ENCODE data around the gene ABL1. TPM values are rescaled to one million over a fixed set of nuclear protein-coding genes. Genes with fewer than 3 reads are reported as not detected.

Gene ABL1
- total and polyA plus RNA-seq, 3 experiments from 2014 or later, result 16.3 to 39.3 (median 38.8) TPM

DNA sequence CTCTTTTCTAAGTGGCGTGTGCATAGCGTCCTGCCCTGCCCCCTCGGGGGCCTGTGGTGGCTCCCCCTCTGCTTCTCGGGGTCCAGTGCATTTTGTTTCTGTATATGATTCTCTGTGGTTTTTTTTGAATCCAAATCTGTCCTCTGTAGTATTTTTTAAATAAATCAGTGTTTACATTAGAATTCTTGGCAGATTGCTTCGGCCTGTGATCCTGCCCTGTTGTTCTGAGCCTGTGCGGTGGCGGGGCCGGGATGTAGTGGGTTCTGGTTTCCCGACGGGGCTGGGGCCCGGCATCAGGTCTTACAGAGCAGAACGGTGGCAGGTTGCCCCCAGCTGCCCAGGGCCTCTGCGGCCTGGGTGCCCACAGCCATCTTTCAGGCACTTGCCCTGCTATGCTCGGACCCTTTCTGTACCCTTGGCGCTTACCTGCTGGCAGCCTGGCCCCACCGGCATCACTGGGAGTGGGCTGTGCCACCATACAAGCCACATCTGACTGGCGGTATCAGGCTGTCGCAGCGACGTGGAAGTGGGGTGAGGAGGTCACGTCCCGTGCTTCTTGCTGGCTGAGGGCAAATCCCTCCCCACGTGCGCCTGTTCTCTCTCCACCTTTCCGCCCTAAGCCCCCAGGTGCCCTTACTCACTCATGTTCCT lies 52.6 kb downstream of the ABL1 start:
- ChIA-PET POLR2A (no interaction called here), CTCF (no interaction called here)
- no peaks in the 10 kb centered on the region for H3K27me3 ChIP-seq (ENCODE audit: insufficient read depth, low read length, poor library complexity, severe bottlenecking)
- Mint-ChIP-seq H3K36me3 (peaks cover 0 to 79% (median 10%) of the 10 kb centered on the region in 3 donors), H3K9me3 (no peaks in the 10 kb centered on the region), H3K4me3 (no peak overlapping the region), H3K4me1 (no peaks in the 10 kb centered on the region), H3K27me3 (no peaks in the 10 kb centered on the region), H3K27ac (peak overlapping the region in 1 of 8 donors; percentile 94)
- peaks cover 17% of the 10 kb centered on the region for H3K36me3 ChIP-seq (ENCODE audit: insufficient read depth, low read length)
- DNase-seq, result no peak
- no peaks in the 10 kb centered on the region for H3K9me3 ChIP-seq (ENCODE audit: low read length)
- H3K27ac ChIP-seq (ENCODE audit: low read depth, low read length), result no peak overlapping the region
- H3K4me1 ChIP-seq (ENCODE audit: insufficient read depth, low read length), result no peaks in the 10 kb centered on the region
- H3K4me3 ChIP-seq (ENCODE audit: low read length), result no peak overlapping the region

DNA sequence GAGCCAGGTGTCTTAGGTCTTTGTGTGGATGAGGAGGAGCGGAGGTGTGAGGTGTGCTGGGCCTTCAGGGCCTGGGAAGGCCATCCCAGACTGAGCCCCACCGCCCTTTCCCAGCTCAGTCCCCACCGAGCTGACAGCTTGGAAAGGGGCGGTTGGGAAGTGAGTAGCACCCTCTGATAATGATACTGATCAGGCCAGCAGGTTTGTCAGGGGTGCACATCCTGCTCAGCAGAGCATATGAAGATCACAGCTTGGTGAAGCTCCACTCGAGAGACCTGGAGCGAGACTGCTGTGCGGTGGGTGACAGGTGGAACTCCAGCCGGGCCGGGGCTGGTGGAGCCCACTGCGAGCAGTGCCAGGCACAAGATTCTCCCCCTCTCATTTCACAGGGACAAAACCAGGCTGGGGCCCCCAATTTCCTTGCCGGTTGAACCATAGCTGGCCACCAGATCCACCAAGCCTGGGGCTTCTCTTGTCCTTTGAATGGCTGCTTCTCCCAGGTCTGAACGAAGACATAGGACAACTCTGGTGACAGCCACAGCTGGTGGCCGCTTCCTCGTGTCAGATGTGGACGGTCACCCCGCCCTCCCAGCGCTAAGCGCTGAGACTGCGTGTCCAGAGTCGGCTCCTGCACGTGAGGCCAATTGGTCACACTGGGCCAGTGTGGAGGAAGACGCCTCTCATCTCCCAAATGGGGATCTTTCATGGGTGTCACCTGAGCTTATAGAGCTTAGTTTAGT lies 53.3 kb downstream of the ABL1 start:
- Mint-ChIP-seq H3K36me3 (peaks cover 0 to 80% (median 10%) of the 10 kb centered on the region in 3 donors), H3K27me3 (no peaks in the 10 kb centered on the region), H3K4me1 (no peaks in the 10 kb centered on the region), H3K4me3 (no peak overlapping the region), H3K27ac (no peak overlapping the region), H3K9me3 (no peaks in the 10 kb centered on the region)
- ChIA-PET CTCF (interaction anchor here (1.0 kb wide), 1 partner anchor 158 kb away, joined by 3 read pairs; no protein-coding TSS in a partner anchor), POLR2A (no interaction called here)
- H3K9me3 ChIP-seq (ENCODE audit: low read length), result no peaks in the 10 kb centered on the region
- DNase-seq, result no peak
- H3K36me3 ChIP-seq (ENCODE audit: insufficient read depth, low read length), result peaks cover 17% of the 10 kb centered on the region
- no peak overlapping the region for H3K4me3 ChIP-seq (ENCODE audit: low read length)
- no peaks in the 10 kb centered on the region for H3K4me1 ChIP-seq (ENCODE audit: insufficient read depth, low read length)
- no peaks in the 10 kb centered on the region for H3K27me3 ChIP-seq (ENCODE audit: insufficient read depth, low read length, poor library complexity, severe bottlenecking)
- H3K27ac ChIP-seq (ENCODE audit: low read depth, low read length), result no peak overlapping the region

DNA sequence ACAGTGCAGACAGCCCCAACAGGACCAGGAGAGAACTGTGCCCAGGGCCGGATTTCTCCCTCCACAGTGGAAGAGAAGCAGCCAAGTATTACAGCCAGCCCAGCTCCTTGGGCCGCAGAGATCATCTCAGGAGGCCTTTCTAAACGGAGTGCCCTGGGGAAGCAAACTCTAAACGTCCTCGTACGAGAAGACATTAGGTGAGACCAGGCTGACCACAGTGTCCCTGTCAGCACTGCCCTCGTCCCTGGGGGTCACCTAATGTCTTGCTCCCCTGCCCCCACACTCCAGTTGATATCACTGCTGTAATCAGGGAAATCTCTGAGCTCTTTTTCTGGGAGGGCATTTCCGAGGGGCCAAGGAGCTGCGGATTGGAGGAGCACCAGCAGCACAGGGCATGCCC lies 55.1 kb downstream of the ABL1 start:
- Histone ChIP-seq H3K27ac (ENCODE audit: low read depth, low read length) (no peak overlapping the region), H3K4me3 (ENCODE audit: low read length) (no peak overlapping the region), H3K9me3 (ENCODE audit: low read length) (no peaks in the 10 kb centered on the region), H3K4me1 (ENCODE audit: insufficient read depth, low read length) (no peaks in the 10 kb centered on the region), H3K27me3 (ENCODE audit: insufficient read depth, low read length, poor library complexity, severe bottlenecking) (no peaks in the 10 kb centered on the region), H3K36me3 (ENCODE audit: insufficient read depth, low read length) (peaks cover 17% of the 10 kb centered on the region)
- CTCF ChIA-PET, result no interaction called here
- H3K4me1 Mint-ChIP-seq, result no peaks in the 10 kb centered on the region
- no peak overlapping the region for H3K27ac Mint-ChIP-seq
- peaks cover 0 to 65% (median 5%) of the 10 kb centered on the region in 3 donors for H3K36me3 Mint-ChIP-seq
- DNase-seq, result no peak
- H3K27me3 Mint-ChIP-seq, result no peaks in the 10 kb centered on the region
- POLR2A ChIA-PET, result no interaction called here
- no peak overlapping the region for H3K4me3 Mint-ChIP-seq
- no peaks in the 10 kb centered on the region for H3K9me3 Mint-ChIP-seq

DNA sequence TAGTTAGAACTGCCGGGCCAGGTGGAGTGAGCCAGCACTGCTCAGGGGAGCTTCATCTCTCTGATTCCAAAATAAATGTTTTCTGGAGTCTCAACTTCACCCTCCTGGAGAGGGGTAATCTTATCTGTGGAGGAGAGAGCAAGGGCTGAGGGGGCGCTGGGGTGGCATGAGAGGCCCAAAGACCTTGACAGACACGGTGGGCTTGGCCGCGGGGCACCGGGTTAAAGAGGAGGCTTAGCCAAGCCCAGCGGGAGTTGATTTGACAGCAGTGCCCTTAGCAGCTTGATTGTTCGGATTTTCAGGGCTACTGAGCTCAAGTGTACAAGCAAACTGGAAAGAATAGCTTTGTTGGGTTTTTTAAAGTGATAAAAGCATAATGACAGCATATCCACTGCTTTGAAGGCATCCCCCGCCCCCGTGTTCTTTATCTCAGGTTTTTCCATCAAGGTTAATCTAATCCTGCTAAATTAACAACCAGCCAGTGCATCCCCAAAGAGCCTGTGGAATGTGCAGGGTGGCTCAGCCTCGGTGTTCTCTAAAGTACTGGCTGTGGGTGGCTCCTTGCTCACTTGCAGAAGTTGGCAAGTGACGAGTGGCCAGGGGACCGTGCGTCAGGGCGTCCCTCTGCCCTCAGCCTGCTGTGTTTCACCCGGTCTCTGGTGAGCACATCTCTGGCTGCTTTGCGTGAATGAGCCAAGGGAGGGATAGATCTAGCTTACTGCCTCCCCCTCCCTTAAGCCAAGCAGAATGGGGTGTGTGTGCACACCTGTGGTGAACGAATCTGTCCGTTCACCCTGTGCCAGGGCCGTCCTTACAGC lies 56.0 kb downstream of the ABL1 start:
- DNase-seq, result no peak
- Histone ChIP-seq H3K4me3 (ENCODE audit: low read length) (no peak overlapping the region), H3K36me3 (ENCODE audit: insufficient read depth, low read length) (peaks cover 9% of the 10 kb centered on the region), H3K27me3 (ENCODE audit: insufficient read depth, low read length, poor library complexity, severe bottlenecking) (no peaks in the 10 kb centered on the region), H3K4me1 (ENCODE audit: insufficient read depth, low read length) (no peaks in the 10 kb centered on the region), H3K27ac (ENCODE audit: low read depth, low read length) (no peak overlapping the region), H3K9me3 (ENCODE audit: low read length) (no peaks in the 10 kb centered on the region)
- H3K27me3 Mint-ChIP-seq, result no peaks in the 10 kb centered on the region
- H3K4me3 Mint-ChIP-seq, result no peak overlapping the region
- ChIA-PET CTCF (no interaction called here), POLR2A (no interaction called here)
- H3K4me1 Mint-ChIP-seq, result no peaks in the 10 kb centered on the region
- H3K36me3 Mint-ChIP-seq, result peaks cover 0 to 55% (median 5%) of the 10 kb centered on the region in 3 donors
- H3K27ac Mint-ChIP-seq, result peak overlapping the region in 1 of 8 donors; percentile 88
- no peaks in the 10 kb centered on the region for H3K9me3 Mint-ChIP-seq

DNA sequence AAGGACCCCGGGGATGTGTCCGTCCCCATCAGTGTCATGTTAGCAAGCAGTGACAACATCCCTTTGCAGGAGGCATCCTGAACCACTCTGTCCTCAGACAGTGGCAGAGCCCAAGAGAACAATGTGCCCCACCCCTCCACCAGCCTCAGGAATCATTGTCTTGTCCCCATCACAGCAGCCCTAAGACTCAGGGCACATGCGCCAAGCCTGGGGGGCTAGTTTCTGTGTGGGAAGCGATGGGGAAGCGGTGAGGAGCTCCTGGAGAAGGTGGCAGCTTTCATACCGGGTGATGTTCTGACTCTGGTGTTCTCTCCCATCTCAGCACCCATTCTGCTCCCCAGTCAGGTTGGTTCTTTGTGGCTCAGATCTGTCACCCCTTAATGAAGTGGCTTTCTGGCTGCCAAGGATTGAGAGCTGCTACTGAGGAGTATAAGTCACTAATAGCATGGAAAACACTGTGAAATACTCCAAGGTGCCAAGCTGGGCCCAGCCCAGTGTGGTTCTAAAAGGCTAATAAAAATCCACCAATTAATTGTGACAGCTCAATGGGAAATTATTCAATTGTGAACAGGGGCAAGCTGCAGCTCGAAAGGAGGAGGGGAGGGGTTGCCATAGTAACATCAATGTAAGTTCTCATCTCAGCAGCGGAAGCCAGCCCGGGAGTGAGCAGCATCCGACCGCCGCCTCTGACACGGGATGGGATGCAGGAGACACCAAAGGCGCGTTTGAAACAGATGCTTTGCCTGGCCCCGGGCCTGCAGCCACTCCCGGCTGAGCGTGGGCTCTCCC lies 56.8 kb downstream of the ABL1 start:
- Mint-ChIP-seq H3K36me3 (peaks cover 0 to 47% (median 5%) of the 10 kb centered on the region in 3 donors), H3K27me3 (no peaks in the 10 kb centered on the region), H3K4me3 (no peak overlapping the region), H3K4me1 (no peaks in the 10 kb centered on the region), H3K27ac (no peak overlapping the region), H3K9me3 (no peaks in the 10 kb centered on the region)
- Histone ChIP-seq H3K9me3 (ENCODE audit: low read length) (no peaks in the 10 kb centered on the region), H3K27ac (ENCODE audit: low read depth, low read length) (no peak overlapping the region), H3K27me3 (ENCODE audit: insufficient read depth, low read length, poor library complexity, severe bottlenecking) (no peaks in the 10 kb centered on the region), H3K36me3 (ENCODE audit: insufficient read depth, low read length) (peaks cover 9% of the 10 kb centered on the region), H3K4me3 (ENCODE audit: low read length) (no peak overlapping the region), H3K4me1 (ENCODE audit: insufficient read depth, low read length) (no peaks in the 10 kb centered on the region)
- DNase-seq, result no peak
- POLR2A ChIA-PET, result no interaction called here
- CTCF ChIA-PET, result no interaction called here

DNA sequence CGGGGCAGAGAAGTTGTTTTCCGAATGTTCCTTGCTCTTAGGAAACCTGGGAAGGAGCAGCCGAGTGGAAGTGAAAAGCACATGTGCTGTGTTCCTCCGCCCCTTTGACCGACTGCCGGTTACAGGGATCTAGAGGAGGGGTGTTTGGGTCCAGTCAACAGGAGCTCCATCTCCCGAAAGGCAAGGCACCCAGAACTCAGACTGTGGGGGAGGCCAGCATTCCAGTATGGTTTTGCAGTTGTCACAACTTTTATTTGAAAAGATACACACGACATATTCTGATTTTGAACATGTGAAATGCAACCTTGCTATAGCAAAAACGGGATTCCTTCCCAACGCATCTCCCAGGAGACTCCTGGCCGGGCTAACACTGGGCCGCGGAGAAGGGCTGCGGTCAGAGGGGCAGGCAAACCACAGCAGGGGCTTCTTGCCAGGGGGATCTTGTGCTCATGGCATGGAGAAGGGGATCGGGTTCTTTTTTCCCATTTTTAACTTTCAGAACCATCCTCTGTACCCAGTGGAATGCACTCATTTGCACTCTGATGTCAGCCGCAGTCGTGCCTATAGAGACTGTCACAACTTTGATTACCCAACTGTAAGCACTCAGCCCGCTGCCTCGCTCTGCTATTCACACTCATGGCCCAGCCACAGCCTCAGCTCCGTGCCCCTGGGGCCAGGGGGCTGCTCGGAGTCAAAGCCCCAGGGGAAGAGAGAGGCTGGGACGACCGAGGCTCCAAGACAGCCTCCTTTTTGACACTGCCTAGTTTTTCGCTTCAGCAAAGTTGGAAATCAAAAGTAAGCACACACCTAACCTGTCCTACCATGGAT lies 57.6 kb downstream of the ABL1 start:
- CTCF ChIA-PET, result no interaction called here

DNA sequence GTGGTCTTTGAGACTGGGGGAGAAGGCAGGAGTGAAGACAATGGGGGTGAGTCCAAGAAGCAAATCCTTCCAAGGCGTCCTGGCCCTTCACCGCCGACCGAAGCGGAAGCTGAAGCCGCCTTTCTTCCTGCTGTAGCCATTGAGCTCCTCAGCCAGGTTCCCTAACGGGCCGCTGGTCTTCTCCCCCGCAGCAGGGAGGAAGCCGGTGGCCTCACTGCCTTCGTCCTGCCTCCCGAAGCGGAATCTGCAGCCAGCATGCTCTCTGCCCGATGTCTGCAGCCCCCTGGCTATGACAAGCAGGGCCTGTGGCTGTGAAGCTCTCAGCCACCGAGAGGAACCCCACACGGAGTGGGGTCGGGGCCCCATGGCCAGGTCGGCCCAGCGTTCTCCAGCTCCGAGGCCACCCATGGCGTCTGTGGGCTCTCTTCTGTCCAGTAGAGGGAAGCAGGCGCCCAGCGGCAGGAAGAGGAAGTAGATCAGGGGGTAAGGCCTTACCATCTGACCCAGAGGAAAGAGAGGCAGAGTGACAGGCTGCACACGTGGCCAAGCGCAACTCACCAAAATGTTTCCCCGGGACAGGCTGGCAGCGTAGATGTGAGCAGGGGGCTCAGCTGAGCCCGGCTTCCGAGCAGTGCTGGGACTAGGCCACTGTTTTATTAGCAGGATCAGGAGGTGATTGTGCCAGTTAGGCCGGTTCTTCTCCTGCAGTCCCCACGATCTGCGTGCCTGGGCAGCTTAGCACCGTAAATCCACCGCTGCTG lies 58.5 kb downstream of the ABL1 start:
- Mint-ChIP-seq H3K36me3 (peaks cover 0 to 31% (median 0%) of the 10 kb centered on the region in 3 donors), H3K27me3 (no peaks in the 10 kb centered on the region), H3K4me1 (no peaks in the 10 kb centered on the region), H3K27ac (peak overlapping the region in 3 of 8 donors; percentile 34 to 52 (median 35)), H3K9me3 (no peaks in the 10 kb centered on the region), H3K4me3 (no peak overlapping the region)
- POLR2A ChIA-PET, result no interaction called here
- H3K27ac ChIP-seq (ENCODE audit: low read depth, low read length), result no peak overlapping the region
- DNase-seq, result no peak
- CTCF ChIA-PET, result no interaction called here
- no peaks in the 10 kb centered on the region for H3K27me3 ChIP-seq (ENCODE audit: insufficient read depth, low read length, poor library complexity, severe bottlenecking)
- H3K4me1 ChIP-seq (ENCODE audit: insufficient read depth, low read length), result no peaks in the 10 kb centered on the region
- no peak overlapping the region for H3K4me3 ChIP-seq (ENCODE audit: low read length)
- H3K9me3 ChIP-seq (ENCODE audit: low read length), result no peaks in the 10 kb centered on the region
- no peaks in the 10 kb centered on the region for H3K36me3 ChIP-seq (ENCODE audit: insufficient read depth, low read length)

More for the DNA sequence above, 57.6 kb downstream of the ABL1 start:
- H3K4me1 ChIP-seq (ENCODE audit: insufficient read depth, low read length), result no peaks in the 10 kb centered on the region
- peaks cover 0 to 39% (median 0%) of the 10 kb centered on the region in 3 donors for H3K36me3 Mint-ChIP-seq
- no peak for DNase-seq
- no peaks in the 10 kb centered on the region for H3K27me3 ChIP-seq (ENCODE audit: insufficient read depth, low read length, poor library complexity, severe bottlenecking)
- no peaks in the 10 kb centered on the region for H3K9me3 ChIP-seq (ENCODE audit: low read length)
- H3K27ac Mint-ChIP-seq, result peak overlapping the region in 1 of 8 donors; percentile 34
- H3K36me3 ChIP-seq (ENCODE audit: insufficient read depth, low read length), result peaks cover 2% of the 10 kb centered on the region
- no peaks in the 10 kb centered on the region for H3K4me1 Mint-ChIP-seq
- H3K4me3 ChIP-seq (ENCODE audit: low read length), result no peak overlapping the region
- no peaks in the 10 kb centered on the region for H3K9me3 Mint-ChIP-seq
- no peaks in the 10 kb centered on the region for H3K27me3 Mint-ChIP-seq
- POLR2A ChIA-PET, result no interaction called here
- no peak overlapping the region for H3K27ac ChIP-seq (ENCODE audit: low read depth, low read length)
- H3K4me3 Mint-ChIP-seq, result no peak overlapping the region
